Umbilical cord (tissue), 2 donors: ENCODE results near the gene MICB. TPM values are rescaled to one million over a fixed set of nuclear protein-coding genes. Genes with fewer than 3 reads are reported as not detected.
"Not testable (repeated sequence)": the region's sequence is repeated elsewhere in the genome, so short reads cannot be mapped to it uniquely, and the experiment has no call there.

Source experiments
- DNase-seq: peaks from one replicate; pipeline ENCODE4 v3.0.0-alpha.2; 2015; ENCODE audit warnings: low spot score
- total RNA-seq: library from RNA; depleted of rRNA; stranded (reverse); fragments of >200 nt; gene quantifications from one replicate; pipeline ENCODE4 v1.2.3, GENCODE V29; 2014; ENCODE audit warnings: low replicate concordance; ENCODE audit not compliant: insufficient read depth

The MICB gene
- total RNA-seq, 1 donor from 2014 or later = 0.24 TPM

DNA sequence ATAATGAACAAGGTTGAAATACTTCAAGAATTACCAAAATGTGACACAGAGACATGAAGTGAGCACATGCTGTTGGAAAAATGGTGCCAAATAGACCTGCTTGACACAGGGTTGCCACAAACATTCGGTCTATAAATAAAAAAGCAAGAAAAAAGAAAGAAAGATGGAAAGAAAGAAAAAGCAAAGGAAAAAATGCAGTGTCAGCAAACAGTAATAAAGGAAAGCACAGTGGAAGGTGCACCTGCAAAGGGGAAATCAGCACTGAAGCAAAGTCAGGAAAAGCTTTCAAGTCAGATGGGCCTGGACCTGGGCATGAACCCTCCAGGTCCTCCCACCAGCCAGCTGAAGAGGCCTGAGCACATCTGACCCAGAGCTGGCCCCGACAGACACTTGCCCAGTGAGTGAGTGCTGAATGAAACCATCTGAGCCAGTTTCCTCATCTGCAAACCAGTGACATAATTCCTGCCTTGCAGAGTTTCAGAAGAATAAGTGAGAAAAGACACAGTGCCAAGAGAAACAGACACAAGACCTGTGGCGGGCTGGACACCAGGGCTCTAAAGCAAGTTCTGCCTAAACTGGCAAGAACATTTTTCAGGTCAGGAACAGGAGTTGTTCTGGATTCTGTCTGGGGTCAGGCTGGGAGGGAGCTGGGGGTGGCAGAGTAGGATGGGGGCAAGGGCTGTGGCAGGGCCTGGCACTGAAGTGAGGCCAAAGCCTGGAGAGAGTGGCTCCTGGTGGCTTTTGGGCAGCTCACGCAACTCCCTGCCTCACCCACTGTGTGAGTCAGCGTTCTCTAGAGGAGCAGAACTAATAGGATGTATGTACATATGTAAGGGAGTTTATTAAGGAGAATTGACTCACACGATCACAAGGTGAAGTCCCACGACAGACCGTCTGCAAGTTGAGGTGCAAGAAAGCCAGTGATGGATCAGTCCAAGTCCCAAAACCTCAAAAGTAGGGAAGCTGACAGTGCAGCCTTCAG, 23.9 kb upstream of the MICB start:
- DNase-seq = no peak

GRCh38 chr6:31474871-31475286, 23.1 kb upstream of the MICB start:
- no peak for DNase-seq

- DNase-seq = no peak
Measured at GRCh38 chr6:31476515-31477139, 21.3 kb upstream of the MICB start.

GRCh38 chr6:31477521-31477920, 20.4 kb upstream of the MICB start:
- no peak for DNase-seq

DNA sequence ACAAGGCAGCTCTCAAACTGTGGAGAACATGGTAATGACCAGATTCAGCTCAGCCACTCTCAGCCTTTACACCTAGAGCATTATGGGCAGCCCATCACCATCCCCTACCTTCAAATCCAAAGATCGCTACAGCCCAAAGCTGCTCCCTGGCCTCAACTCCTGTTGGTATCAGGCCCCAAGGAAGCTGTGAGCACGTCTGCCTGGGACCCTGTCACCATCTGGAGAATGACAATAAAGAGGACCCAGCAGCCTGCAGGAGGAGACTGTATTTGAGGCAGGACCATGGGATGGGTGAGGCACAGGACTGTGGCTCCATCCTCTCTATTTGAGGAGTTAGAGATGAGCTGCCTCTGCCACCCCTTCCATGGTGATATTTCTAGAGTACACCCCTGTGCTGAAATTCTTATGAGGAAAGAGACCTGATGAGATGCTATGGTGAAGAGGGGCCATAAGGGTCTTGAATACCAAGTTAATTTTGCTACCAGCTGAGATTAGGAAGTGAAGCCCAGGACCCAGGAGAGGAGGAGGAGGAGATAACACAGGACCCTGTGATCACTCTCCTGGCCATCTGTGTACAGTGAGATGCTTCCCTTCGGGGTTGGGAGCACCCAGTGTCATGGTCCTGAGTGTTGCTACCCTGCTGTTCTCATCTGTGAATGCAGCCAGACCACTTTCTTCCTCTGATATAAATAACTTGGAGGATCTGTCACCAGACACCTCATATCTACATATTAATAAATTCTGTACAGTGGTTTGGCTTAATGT, 19.6 kb upstream of the MICB start:
- no peak for DNase-seq

GRCh38 chr6:31479151-31479932, 18.6 kb upstream of the MICB start:
- no peak for DNase-seq

DNA sequence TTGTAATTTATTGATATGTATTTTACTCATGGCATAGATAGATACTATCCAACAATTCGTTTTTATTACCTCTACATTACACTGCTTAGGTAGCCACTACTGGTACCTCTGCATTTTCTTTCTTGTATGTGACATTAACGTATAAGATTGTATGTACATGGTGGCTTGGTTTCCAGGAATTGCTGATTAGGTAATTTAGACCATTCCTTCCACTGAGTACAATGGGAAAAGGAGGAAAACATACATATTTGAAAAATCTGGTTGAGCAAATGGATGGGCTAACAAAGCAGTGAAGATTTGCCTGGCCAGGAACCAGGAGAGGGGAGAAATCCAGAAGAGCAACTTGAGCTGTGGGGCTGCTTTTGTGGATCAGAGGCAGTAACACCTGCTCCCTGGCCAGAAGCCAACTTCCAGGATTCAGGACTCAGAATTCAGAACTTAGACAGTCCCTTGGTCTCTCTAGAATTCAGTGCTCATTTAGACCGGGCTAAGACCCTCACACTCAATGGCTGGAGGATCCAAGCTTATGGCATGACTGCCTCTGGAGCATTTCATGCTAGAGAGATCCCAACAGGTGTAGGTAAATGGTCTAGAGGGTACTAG, 17.9 kb upstream of the MICB start:
- no peak for DNase-seq

GRCh38 chr6:31480574-31480973, 17.4 kb upstream of the MICB start:
- no peak for DNase-seq

- DNase-seq = no peak
Measured at GRCh38 chr6:31483392-31483791, 14.6 kb upstream of the MICB start.

DNA sequence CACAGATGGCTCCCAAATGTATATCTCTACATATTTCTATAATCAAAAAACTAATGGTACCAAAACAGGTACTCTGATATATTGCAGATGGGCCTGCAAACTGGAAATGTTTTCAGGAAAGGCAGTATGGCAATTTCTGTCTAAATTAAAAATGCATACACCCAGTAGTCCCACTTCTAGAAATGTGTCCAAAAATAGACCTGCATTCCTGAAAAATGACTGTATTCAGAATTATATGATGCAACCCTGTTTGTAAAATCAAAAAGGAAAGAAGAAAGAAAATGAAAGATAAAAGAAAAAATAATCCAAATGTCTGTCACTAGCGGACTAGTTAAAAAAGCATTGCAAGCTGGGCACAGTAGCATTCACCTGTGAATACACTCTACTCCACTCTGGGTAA, 12.9 kb upstream of the MICB start:
- no peak for DNase-seq

DNA sequence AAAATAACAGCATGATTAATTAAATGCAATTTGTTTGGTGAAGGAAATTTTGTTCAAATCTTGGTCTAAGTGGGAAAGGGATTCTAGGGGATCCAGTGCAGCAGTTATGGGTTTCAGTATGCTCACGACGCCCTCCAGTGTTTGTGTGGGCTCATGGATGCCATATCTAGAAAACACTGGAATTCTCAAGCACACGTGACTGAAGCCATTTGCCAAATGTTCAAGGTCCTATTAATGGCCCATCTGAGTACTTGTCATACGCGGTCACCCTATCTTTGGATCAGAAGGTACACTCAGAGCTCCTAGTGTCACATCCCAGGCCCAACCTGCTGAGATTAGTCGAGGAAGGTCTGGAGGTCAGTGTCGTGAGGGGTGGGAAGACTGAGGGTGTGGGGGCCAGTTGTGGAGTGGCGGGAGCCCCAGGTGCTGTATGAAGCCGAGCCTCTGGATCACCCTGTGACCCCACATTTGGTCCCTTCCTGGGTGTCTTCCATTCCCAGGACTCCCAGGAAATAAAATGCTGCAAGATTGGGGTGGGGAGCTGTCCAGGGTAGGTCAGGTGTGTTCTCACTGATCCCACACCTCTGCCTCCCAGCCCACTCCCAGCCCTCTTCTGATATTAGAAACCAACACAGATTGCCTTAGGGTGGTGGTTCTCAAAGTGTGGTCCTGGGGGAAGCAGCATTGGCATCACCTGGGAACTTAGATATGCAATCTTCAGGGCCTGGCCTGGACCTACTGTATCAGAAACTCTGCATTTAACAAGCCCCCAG, 11.7 kb upstream of the MICB start:
- DNase-seq = not testable (repeated sequence)

DNA sequence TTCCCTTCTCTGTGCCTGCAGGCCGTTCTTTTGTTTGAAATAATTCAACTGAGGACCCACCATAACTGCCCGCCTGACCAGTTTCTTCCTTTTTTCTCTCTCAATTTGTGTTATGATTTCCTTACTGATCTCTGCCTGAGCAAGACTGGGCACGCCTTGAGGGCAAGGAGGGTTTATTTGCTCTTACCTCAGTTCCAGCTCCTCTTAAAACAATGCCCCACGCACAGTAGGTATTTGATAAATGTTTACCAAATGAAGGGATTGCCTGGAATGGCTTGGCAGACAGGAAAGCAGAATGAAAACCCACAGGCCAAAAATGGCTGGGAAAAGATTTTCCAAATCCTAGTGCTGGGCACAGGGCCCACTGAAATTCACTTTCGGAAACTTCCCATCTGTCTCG, 10.3 kb upstream of the MICB start:
- not testable (repeated sequence) for DNase-seq

- DNase-seq = no peak
Measured at GRCh38 chr6:31489086-31489485, 8.9 kb upstream of the MICB start.

DNA sequence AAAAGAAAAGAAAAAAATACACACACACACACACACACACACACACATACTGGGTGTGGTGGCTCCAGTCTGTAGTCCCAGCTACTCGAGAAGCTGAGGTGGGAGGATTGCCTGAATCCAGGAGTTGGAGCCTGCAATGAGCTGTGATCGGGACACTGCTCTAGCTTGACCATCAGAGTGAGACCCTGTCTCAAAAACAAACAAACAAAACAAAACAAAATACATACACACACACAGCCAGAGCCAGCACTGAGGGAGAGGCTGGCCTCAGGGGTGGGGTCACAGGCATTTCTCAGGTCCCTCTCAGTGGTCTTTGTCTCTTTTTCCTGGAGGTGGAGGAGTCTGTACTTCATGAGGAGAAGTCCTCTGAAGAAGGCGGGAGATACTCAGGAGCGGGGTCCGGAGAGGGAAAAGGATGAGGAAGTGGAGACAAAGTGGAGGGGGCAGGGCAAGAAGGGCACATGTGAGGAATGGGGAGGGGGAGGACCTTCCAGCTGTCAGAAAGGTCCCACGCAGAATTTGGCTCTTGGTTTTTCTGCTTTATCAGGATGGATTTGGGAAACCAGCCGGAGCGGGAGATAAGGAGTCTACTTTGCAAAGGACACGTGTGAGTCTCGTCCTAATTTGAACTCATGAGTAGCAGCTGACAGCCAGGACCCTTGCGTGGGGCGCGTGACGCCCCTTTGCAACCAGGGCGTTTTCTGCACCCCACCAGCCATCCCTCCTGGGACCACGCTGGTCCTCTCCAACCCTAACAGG, 7.7 kb upstream of the MICB start:
- no peak for DNase-seq

DNA sequence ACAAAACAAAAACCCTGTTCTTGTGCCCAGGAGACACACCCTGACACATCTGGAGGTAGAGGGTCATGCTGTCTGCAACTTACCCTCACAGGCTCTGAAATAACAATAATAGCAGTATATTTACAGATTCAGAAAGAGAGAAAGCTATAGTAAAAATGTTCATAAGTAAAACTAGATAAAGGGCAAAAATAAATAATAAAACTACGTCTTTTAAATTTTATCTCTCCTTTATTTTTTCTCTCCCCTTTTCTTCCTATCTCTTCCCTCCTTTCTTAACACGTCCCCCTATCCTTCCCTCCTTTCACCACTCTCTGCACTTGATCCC, 4.4 kb upstream of the MICB start:
- not testable (repeated sequence) for DNase-seq

DNA sequence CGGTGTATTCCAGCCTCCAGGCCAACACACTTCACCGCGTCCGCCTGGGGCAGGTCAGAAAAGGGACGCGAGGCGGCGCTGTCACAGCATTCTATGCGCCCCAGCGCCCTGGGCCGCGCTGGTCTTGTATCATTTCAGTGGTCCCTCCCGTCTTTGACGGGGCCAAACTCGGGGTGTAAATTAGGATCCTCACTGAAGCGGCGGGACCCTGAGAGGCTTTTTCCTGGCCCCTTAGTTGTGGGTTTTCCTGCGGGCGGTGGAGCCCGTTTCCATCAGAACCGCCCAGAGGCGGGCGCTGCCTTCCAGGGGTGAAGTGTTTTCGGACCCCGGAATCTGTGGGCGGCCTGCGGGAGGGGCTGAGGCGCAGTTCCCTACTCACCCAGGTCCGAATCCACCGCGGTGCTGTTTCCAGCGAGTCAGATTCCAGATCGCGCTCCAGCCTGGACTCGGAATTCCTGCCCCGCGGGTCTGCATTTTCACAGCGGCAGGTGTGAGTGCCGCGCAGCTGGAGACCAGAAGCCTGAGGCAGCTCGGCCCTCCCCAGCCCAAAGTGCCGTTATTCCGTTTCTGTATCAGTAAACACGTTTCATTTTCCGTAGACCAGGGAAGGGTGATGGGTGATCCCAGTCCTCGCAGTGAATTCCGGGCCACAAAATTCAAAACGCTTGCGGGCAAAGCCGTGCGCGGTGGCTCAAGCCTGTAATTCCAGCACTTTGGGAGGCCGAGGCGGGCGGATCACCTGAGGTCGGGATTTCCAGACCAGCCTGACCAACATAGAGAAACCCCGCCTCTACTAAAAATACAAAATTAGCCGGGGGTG, 3.9 kb upstream of the MICB start:
- peak; percentile 34 for DNase-seq

- no peak for DNase-seq
Measured at GRCh38 chr6:31495580-31495979, 2.4 kb upstream of the MICB start.

GRCh38 chr6:31496826-31497225, 1.1 kb upstream of the MICB start:
- not testable (repeated sequence) for DNase-seq

DNA sequence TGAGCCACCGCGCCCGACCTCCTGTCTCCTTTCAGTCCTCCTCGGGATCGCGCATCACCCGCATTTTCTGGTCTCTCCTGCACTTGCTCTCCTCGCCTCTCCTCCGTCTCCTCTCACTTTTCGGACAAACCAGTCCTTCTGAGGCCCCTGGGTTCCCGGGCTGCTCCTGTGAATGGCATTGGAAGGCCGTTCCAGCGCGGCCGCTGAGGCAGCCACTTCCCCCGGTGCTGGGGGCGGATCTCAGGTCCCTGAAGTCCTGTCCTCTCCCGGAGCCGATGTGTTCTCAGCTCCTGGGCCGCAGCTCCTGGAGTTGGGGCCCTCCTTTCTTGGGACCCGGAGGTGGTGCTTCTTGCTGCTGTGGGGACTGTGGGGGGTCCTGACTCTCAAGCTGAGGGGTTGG, 803 bp downstream of the MICB start:
- no peak for DNase-seq
